ENCODE results near the gene EHBP1. TPM values are rescaled to one million over a fixed set of nuclear protein-coding genes. Genes with fewer than 3 reads are reported as not detected.

EHBP1 gene
- total RNA-seq, 1 donor = 119 TPM

DNA sequence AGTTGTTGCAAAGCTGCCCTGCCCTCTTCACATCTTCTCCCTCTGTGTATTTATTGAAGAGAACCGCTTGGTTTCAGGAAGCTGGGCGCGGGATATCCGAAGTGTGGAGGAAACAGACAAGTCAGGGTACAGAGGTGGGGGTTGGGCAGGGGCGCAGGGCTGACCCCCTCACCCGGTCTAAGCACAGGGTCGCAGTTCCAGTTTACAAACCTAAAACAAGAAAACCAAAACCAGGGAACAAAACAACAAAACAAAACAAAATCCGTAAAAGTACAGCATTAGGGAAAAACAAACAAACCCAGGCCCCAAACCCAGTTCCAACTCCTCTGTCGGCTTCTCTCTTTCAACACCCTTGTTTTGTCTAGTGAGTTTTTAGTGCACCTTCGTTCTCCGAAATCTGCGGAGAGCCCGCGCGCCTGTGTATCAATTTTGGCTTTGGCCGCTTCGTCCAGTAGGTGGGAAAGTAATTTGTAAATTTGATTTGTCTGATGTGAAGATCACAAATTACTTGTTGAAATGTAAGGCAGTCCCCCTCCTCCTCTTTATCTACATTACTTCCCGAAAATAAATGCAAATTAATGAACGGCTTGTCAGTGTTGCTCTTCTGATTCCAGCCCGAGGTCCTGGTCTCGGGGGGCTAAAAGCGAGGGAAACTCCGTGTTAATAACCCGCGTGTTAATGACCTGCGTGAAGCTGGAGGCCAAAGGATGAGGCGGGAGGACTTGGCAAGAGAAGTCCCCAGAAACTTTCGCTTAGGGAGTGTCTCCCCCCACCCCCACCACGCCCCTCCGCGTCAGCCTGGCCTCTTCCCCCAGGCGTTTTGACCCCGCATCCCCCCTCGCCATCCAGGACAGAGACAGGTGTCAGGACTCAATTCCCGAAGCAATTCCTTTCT lies 352.0 kb downstream of the EHBP1 start:
- no peak for TF ChIP-seq CTCF (IDR thresholded peaks at IDR 0.05; ENCODE audit: insufficient read depth, low read length)
- no peak overlapping the region for H3K4me3 ChIP-seq (ENCODE audit: low read depth, low read length)
- DNase-seq (ENCODE audit: low read depth) = no peak

DNA sequence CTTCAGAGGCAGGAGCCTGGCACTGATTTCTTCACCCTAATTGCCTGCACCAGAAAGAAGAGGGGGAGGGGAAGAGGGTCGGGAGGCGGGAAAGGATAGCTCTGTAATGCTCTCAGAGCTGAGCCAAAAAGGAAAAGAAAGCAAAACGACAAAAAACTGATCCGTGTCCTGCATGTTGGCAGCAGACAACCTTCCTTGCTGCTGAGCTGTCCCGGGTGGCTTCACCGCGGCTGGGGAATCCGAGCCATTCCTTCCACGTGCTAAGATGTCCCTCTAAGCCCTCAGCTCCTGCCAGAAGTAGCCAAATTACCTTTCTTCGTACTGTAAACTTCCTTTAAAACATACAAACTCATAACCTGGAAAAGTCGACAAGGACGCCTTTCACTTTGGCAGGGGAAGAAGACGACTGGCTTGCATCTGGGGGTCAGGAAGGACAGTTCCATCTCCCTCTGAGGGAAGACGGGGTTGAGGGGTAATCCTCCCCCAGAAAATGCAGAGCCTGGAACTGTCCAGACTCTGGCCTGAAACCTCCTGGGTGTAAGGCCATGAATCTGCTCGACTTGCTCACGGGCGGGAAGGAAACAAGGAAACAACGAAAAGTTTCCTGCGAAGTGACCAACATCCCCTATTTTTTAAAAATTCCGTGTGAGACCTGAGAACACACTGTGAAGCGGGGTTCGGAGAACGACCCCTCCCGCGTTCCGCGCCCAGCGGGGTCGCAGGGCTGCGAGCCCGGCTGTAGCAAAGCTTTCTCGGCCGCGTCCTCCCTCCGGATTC lies 352.8 kb downstream of the EHBP1 start:
- H3K4me3 ChIP-seq (ENCODE audit: low read depth, low read length) = no peak overlapping the region
- DNase-seq (ENCODE audit: low read depth) = peak; percentile 36
- TF ChIP-seq CTCF (IDR thresholded peaks at IDR 0.05; ENCODE audit: insufficient read depth, low read length) = no peak

- no peak for DNase-seq (ENCODE audit: low read depth)
- no peak for TF ChIP-seq CTCF (IDR thresholded peaks at IDR 0.05; ENCODE audit: insufficient read depth, low read length)
- no peak overlapping the region for H3K4me3 ChIP-seq (ENCODE audit: low read depth, low read length)
Observed at GRCh38 chr2:63058921-63059792, 353.6 kb downstream of the EHBP1 start.

- H3K4me3 ChIP-seq (ENCODE audit: low read depth, low read length) = no peak overlapping the region
- peak; percentile 28 for DNase-seq (ENCODE audit: low read depth)
- no peak for TF ChIP-seq CTCF (IDR thresholded peaks at IDR 0.05; ENCODE audit: insufficient read depth, low read length)
Observed at GRCh38 chr2:63059793-63060471, 354.4 kb downstream of the EHBP1 start.

GRCh38 chr2:63060472-63060991 lies 355.0 kb downstream of the EHBP1 start:
- H3K4me3 ChIP-seq (ENCODE audit: low read depth, low read length) = no peak overlapping the region

More at GRCh38 chr2:63060472-63060991, 355.0 kb downstream of the EHBP1 start:
- TF ChIP-seq CTCF (IDR thresholded peaks at IDR 0.05; ENCODE audit: insufficient read depth, low read length) = no peak
- no peak for DNase-seq (ENCODE audit: low read depth)
